Stimulated activated CD4-positive, alpha-beta T cell treated with anti-CD3 and anti-CD28 coated beads, Interleukin-15, amount 100 ng/mL, for 1 hour (primary cell): ENCODE measurements around the gene HDAC4.

Experiments
- DNase-seq, 2 donors: peaks; one replicate each; pipeline ENCODE4 v3.0.0-alpha.2; 2020; ENCODE audit warnings: low read depth in 1 of 2, low spot score in 1 of 2

HDAC4 gene

GRCh38 chr2:239259173-239259572 is 141.6 kb downstream of the HDAC4 start:
- DNase-seq, result no peak

- no peak for DNase-seq
Observed at GRCh38 chr2:239258248-239258647, 142.6 kb downstream of the HDAC4 start.

- DNase-seq, result no peak
Observed at GRCh38 chr2:239257511-239257937, 143.3 kb downstream of the HDAC4 start.

- no peak for DNase-seq
Observed at GRCh38 chr2:239256350-239256743, 144.5 kb downstream of the HDAC4 start.

GRCh38 chr2:239255628-239256349 is 145.0 kb downstream of the HDAC4 start:
- no peak for DNase-seq

- DNase-seq, result no peak
Observed at GRCh38 chr2:239255218-239255617, 145.6 kb downstream of the HDAC4 start.

- DNase-seq, result no peak
Observed at GRCh38 chr2:239253701-239254436, 147.0 kb downstream of the HDAC4 start.

- DNase-seq, result no peak
Observed at GRCh38 chr2:239253264-239253663, 147.6 kb downstream of the HDAC4 start.

- no peak for DNase-seq
Observed at GRCh38 chr2:239252801-239253200, 148.0 kb downstream of the HDAC4 start.

- DNase-seq, result no peak
Observed at GRCh38 chr2:239252393-239252792, 148.4 kb downstream of the HDAC4 start.

- no peak for DNase-seq
Observed at GRCh38 chr2:239251971-239252370, 148.8 kb downstream of the HDAC4 start.

- DNase-seq, result no peak
Observed at GRCh38 chr2:239250216-239251081, 150.4 kb downstream of the HDAC4 start.

GRCh38 chr2:239249776-239250175 is 151.0 kb downstream of the HDAC4 start:
- no peak for DNase-seq

- DNase-seq, result no peak
Observed at GRCh38 chr2:239249048-239249447, 151.8 kb downstream of the HDAC4 start.

GRCh38 chr2:239247401-239248245 is 153.2 kb downstream of the HDAC4 start:
- DNase-seq, result no peak

- no peak for DNase-seq
Observed at GRCh38 chr2:239246723-239247122, 154.1 kb downstream of the HDAC4 start.

- DNase-seq, result no peak
Observed at GRCh38 chr2:239245872-239246721, 154.7 kb downstream of the HDAC4 start.

GRCh38 chr2:239245107-239245506 is 155.7 kb downstream of the HDAC4 start:
- DNase-seq, result no peak

- DNase-seq, result no peak
Observed at GRCh38 chr2:239244625-239245024, 156.2 kb downstream of the HDAC4 start.

GRCh38 chr2:239241431-239241960 is 159.3 kb downstream of the HDAC4 start:
- no peak for DNase-seq
